WTC11 (cell line): ENCODE data around the gene MEAK7.

Source experiments
- CTCF ChIP-seq: fragments of 200-600 bp; IDR thresholded peaks from 2 replicates; pipeline ENCODE4 v1.8.0; 2022; ENCODE audit warnings: antibody characterized with exemption
- ETV6 ChIP-seq: sonication (generic); formaldehyde crosslinking; IDR thresholded peaks from 2 replicates; pipeline ENCODE4 v1.8.1; 2022; ENCODE audit warnings: mild to moderate bottlenecking, missing genetic modification reagents
- MAX ChIP-seq: sonication (generic); formaldehyde crosslinking; IDR thresholded peaks from 2 replicates; pipeline ENCODE4 v1.8.0; 2022; ENCODE audit warnings: mild to moderate bottlenecking, missing genetic modification reagents
- MXD4 ChIP-seq: fragments of 250-450 bp; sonication (Bioruptor Pico); IDR thresholded peaks from 2 replicates; pipeline ENCODE4 v1.8.0; 2021; ENCODE audit warnings: mild to moderate bottlenecking, moderate library complexity, borderline replicate concordance
- ZNF232 ChIP-seq: sonication (generic); formaldehyde crosslinking; IDR thresholded peaks from 2 replicates; pipeline ENCODE4 v1.8.0; 2022; ENCODE audit warnings: mild to moderate bottlenecking, missing genetic modification reagents
- TF ChIP-seq, protein P1 (sequence below): sonication (generic); formaldehyde crosslinking; IDR thresholded peaks from 2 replicates; pipeline ENCODE4 v1.8.1; 2022; ENCODE audit warnings: low read depth, missing genetic modification reagents, borderline replicate concordance
- TF ChIP-seq, protein P2 (sequence below): sonication (generic); formaldehyde crosslinking; conservative IDR thresholded peaks from 2 replicates; pipeline ENCODE4 v1.8.1; 2022; ENCODE audit warnings: mild to moderate bottlenecking, missing genetic modification reagents

DNA sequence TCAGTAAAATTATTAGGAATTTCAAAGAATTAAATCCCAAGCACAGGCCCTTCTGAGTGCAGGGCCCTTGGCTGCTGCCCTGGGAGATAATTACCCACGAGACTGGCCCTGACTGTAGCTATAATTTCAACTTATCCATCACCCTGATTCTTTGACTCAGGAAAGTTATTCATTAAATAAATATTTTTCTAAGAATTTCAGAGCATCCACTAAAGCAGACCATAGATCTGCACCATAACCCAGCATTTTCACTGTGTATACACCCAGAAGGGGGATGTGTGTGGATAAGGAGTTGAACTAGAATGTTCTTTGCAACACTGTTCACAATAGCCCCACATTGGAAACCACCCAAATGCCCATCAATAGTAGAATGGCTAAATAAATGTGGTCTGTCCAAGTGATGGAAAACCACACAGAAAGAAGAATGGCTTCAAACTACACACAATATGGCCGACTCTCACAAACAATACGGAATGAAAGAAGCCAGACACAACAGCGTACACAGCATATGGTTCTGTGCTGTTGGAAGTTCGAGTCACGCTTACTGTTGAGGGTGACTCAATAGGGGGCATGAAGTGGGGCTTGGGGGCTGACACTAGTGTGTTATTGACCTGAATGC, 33.9 kb upstream of the MEAK7 start:
- TF ChIP-seq CTCF = no peak
- no peak for TF ChIP-seq ETV6 (CRISPR knock-in tag)
- TF ChIP-seq MAX (CRISPR knock-in tag) = no peak
- no peak for TF ChIP-seq ZNF232
- TF ChIP-seq, protein P1, sequence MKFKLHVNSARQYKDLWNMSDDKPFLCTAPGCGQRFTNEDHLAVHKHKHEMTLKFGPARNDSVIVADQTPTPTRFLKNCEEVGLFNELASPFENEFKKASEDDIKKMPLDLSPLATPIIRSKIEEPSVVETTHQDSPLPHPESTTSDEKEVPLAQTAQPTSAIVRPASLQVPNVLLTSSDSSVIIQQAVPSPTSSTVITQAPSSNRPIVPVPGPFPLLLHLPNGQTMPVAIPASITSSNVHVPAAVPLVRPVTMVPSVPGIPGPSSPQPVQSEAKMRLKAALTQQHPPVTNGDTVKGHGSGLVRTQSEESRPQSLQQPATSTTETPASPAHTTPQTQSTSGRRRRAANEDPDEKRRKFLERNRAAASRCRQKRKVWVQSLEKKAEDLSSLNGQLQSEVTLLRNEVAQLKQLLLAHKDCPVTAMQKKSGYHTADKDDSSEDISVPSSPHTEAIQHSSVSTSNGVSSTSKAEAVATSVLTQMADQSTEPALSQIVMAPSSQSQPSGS (CRISPR knock-in tag) = no peak
- TF ChIP-seq, protein P2, sequence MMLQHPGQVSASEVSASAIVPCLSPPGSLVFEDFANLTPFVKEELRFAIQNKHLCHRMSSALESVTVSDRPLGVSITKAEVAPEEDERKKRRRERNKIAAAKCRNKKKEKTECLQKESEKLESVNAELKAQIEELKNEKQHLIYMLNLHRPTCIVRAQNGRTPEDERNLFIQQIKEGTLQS (CRISPR knock-in tag) = no peak
- TF ChIP-seq MXD4 (CRISPR knock-in tag) = no peak
